ENCODE data around the gene XKRX. TPM values are rescaled to one million over a fixed set of nuclear protein-coding genes. Genes with fewer than 3 reads are reported as not detected.

Gene XKRX
- total RNA-seq, 2 donors from 2014 or later, result not detected

- Histone ChIP-seq H3K27ac (no peak overlapping the region), H3K36me3 (replicated peaks in 1 of 2; ENCODE audit: insufficient read depth in 1 of 2, low read depth in 2 of 2) (no peaks in the 10 kb centered on the region), H3K4me3 (no peak overlapping the region), H3K4me1 (no peaks in the 10 kb centered on the region), H3K9me3 (no peaks in the 10 kb centered on the region), H3K27me3 (no peaks in the 10 kb centered on the region)
- 40 to 67% methylated on average over 1 of the region's 1 CpG for WGBS, 2 donors
- no peak for ATAC-seq
- intact Hi-C loops (cut with DNase I), result no loop called here
- no peak for TF ChIP-seq POLR2A (IDR thresholded peaks at IDR 0.05)
- TF ChIP-seq, protein P1, sequence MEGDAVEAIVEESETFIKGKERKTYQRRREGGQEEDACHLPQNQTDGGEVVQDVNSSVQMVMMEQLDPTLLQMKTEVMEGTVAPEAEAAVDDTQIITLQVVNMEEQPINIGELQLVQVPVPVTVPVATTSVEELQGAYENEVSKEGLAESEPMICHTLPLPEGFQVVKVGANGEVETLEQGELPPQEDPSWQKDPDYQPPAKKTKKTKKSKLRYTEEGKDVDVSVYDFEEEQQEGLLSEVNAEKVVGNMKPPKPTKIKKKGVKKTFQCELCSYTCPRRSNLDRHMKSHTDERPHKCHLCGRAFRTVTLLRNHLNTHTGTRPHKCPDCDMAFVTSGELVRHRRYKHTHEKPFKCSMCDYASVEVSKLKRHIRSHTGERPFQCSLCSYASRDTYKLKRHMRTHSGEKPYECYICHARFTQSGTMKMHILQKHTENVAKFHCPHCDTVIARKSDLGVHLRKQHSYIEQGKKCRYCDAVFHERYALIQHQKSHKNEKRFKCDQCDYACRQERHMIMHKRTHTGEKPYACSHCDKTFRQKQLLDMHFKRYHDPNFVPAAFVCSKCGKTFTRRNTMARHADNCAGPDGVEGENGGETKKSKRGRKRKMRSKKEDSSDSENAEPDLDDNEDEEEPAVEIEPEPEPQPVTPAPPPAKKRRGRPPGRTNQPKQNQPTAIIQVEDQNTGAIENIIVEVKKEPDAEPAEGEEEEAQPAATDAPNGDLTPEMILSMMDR (IDR thresholded peaks at IDR 0.05), result no peak
- DNase-seq, result no peak
Observed at GRCh38 chrX:100911731-100912130, 17.0 kb downstream of the XKRX start.

DNA sequence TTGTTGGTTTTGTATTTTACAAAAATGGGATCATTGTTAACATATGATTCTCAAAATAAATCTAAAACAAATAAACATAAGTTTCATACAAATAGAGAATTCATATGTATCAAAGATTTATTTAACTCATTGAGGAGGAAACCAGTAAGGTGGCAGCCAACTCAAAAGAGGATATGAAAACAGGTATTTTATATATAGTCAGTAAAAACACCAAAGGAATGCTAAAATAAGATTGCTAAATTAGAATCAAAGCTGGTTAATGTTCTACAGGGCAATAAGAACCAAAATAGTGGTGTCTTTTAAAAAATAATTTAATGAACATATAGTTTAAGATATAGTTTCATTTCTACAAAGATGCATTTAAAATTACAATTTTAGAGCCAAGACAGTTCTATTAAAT is 23.1 kb downstream of the XKRX start:
- Histone ChIP-seq H3K27ac (no peak overlapping the region), H3K4me1 (no peaks in the 10 kb centered on the region), H3K4me3 (no peak overlapping the region), H3K27me3 (no peaks in the 10 kb centered on the region), H3K9me3 (no peaks in the 10 kb centered on the region), H3K36me3 (replicated peaks in 1 of 2; ENCODE audit: insufficient read depth in 1 of 2, low read depth in 2 of 2) (no peaks in the 10 kb centered on the region)
- DNase-seq, result no peak
- TF ChIP-seq POLR2A (IDR thresholded peaks at IDR 0.05), result no peak
- TF ChIP-seq, protein P1 (IDR thresholded peaks at IDR 0.05), result no peak
- intact Hi-C loops (cut with DNase I), result no loop called here
- ATAC-seq, result no peak

- Histone ChIP-seq H3K9me3 (no peaks in the 10 kb centered on the region), H3K27ac (no peak overlapping the region), H3K4me3 (no peak overlapping the region), H3K4me1 (no peaks in the 10 kb centered on the region), H3K36me3 (replicated peaks in 1 of 2; ENCODE audit: insufficient read depth in 1 of 2, low read depth in 2 of 2) (no peaks in the 10 kb centered on the region), H3K27me3 (no peaks in the 10 kb centered on the region)
- 36 to 67% methylated on average over 1 to 2 of the region's 2 CpGs for WGBS, 2 donors
- no peak for DNase-seq
- TF ChIP-seq, protein P1 (IDR thresholded peaks at IDR 0.05), result no peak
- TF ChIP-seq POLR2A (IDR thresholded peaks at IDR 0.05), result no peak
- intact Hi-C loops (cut with DNase I), result no loop called here
- ATAC-seq, result no peak
Observed at GRCh38 chrX:100904433-100904832, 24.3 kb downstream of the XKRX start.

DNA sequence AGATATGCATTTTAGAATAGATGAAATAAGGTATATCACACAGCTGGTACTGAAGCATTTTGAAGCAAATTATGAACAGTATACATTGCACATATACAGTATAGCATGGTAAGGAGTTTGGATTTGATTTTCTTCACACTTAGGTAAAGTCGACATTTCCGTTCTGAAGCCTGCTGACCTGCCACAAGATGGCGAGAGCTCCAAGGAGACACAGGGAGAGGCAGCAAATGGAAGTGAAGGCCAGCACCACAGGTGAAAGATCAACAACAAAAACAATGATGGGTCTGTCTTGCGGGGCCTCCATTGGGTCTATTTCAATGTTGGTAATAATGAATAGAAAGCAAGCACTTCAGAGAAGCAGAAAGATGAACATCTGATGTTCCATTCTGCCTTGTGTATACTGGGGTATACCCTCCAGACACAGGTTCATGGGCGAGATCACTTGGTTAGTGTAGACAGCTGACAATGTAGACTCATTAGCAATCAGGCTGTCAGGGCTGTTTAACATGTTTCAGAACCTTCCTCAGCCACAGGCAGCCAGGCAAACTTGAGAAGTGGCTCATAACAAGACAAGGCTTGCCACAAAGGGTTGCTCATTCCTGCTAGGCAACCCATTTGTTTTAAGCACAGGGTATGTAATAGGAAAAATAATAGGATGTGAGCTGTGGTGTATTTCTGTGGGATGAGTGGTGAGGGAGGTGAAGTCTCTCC is 33.2 kb downstream of the XKRX start:
- H3K27me3 ChIP-seq, result no peaks in the 10 kb centered on the region
- ATAC-seq, result no peak
- H3K36me3 ChIP-seq (replicated peaks in 1 of 2; ENCODE audit: insufficient read depth in 1 of 2, low read depth in 2 of 2), result no peaks in the 10 kb centered on the region
- no peak overlapping the region for H3K27ac ChIP-seq
- H3K9me3 ChIP-seq, result no peaks in the 10 kb centered on the region
- no peaks in the 10 kb centered on the region for H3K4me1 ChIP-seq
- intact Hi-C loops (cut with DNase I), result no loop called here
- H3K4me3 ChIP-seq, result no peak overlapping the region
- peak; percentile 9 to 17 (median 12) for DNase-seq
- TF ChIP-seq, protein P1 (IDR thresholded peaks at IDR 0.05), result peak in 4 of 7 experiments; percentile 7 to 38 (median 11)
- TF ChIP-seq POLR2A (IDR thresholded peaks at IDR 0.05), result no peak
- WGBS, 2 donors, result 23 to 39% methylated on average over 5 of the region's 5 CpGs

DNA sequence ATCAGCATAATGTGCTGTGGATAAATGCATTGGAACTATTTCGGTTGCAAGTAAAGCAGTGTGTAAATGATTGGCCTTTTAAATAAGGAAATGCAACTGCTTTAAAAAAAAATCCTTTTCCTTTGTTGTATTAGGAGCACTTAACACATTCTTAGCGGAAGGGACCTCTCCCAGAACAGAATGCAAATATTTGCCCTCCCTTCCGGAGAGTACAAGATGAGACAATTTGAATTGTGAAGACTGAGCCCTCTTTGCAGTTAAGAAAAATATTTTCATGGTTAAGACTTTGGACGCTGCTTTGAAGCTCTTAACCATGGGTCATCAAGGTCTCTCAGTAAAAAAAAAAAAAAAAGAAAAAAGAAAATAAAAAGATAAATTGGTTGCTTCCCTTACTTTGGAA is 45.1 kb downstream of the XKRX start:
- H3K36me3 ChIP-seq (replicated peaks in 1 of 2; ENCODE audit: insufficient read depth in 1 of 2, low read depth in 2 of 2), result no peaks in the 10 kb centered on the region
- H3K9me3 ChIP-seq, result no peaks in the 10 kb centered on the region
- no peak overlapping the region for H3K4me3 ChIP-seq
- no peaks in the 10 kb centered on the region for H3K27me3 ChIP-seq
- no peaks in the 10 kb centered on the region for H3K4me1 ChIP-seq
- ATAC-seq, result no peak
- DNase-seq, result no peak
- H3K27ac ChIP-seq, result no peak overlapping the region
- TF ChIP-seq, protein P1 (IDR thresholded peaks at IDR 0.05), result no peak
- TF ChIP-seq POLR2A (IDR thresholded peaks at IDR 0.05), result no peak
- 26 to 37% methylated on average over 4 of the region's 4 CpGs for WGBS, 2 donors
- intact Hi-C loops (cut with DNase I), result no loop called here

Measured in body of pancreas (tissue), 4 donors.